Measurements from ENCODE around the gene RASGRF2. TPM values are rescaled to one million over a fixed set of nuclear protein-coding genes. Genes with fewer than 3 reads are reported as not detected.

Gene RASGRF2
- total and polyA plus RNA-seq, 2 of the 13 experiments (the other 11 are each of a cell fraction or from before 2014, with no cell fraction given): 23.6 to 29.0 TPM

- TF ChIP-seq KIAA2018 (CRISPR knock-in tag; IDR thresholded peaks at IDR 0.05; ENCODE audit: borderline replicate concordance): no peak
- TF ChIP-seq PRDM4 (CRISPR knock-in tag; IDR thresholded peaks at IDR 0.05; ENCODE audit: borderline replicate concordance): no peak
- TF ChIP-seq ZNF644 (CRISPR knock-in tag; IDR thresholded peaks at IDR 0.05; ENCODE audit: low read depth): no peak
- TF ChIP-seq ZNF75D (CRISPR knock-in tag; IDR thresholded peaks at IDR 0.05; ENCODE audit: borderline replicate concordance): no peak
- TF ChIP-seq ATAD3A (CRISPR knock-in tag; IDR thresholded peaks at IDR 0.05): no peak
- TF ChIP-seq DBP (CRISPR knock-in tag; IDR thresholded peaks at IDR 0.05; ENCODE audit: not compliant biosample characterization): no peak
- TF ChIP-seq DMAP1 (CRISPR knock-in tag; IDR thresholded peaks at IDR 0.05): no peak
- no peak for TF ChIP-seq CENPX (CRISPR knock-in tag; IDR thresholded peaks at IDR 0.05)
- no peak for TF ChIP-seq SMARCE1 (IDR thresholded peaks at IDR 0.05; ENCODE audit: borderline replicate concordance)
- no peak for TF ChIP-seq ZBTB7B (CRISPR knock-in tag; IDR thresholded peaks at IDR 0.05)
- TF ChIP-seq THRA (CRISPR knock-in tag; IDR thresholded peaks at IDR 0.05; ENCODE audit: borderline replicate concordance): no peak
- TF ChIP-seq PPARG (CRISPR knock-in tag; conservative IDR thresholded peaks at IDR 0.05): no peak
- 0 out of 2 replicates have a peak, but pooled peaks have one; percentile 40 for TF ChIP-seq RBFOX2 (IDR thresholded peaks at IDR 0.05; ENCODE audit: low read depth, low read length)
- peak; percentile 41; the same call in 1 of the 2 replicates for TF ChIP-seq POLR2G (IDR thresholded peaks at IDR 0.05; ENCODE audit: low read depth, low read length)
- TF ChIP-seq ZNF672 (CRISPR knock-in tag; IDR thresholded peaks at IDR 0.05): no peak
- TF ChIP-seq TBX3 (IDR thresholded peaks at IDR 0.05; ENCODE audit: borderline replicate concordance): no peak
Measured at GRCh38 chr5:81233080-81233634, 273.0 kb downstream of the RASGRF2 start, which contains the start of gene CKMT2 (continued).

Measured in HepG2 (cell line).